ENCODE results near the gene FAM50B.

FAM50B gene

DNA sequence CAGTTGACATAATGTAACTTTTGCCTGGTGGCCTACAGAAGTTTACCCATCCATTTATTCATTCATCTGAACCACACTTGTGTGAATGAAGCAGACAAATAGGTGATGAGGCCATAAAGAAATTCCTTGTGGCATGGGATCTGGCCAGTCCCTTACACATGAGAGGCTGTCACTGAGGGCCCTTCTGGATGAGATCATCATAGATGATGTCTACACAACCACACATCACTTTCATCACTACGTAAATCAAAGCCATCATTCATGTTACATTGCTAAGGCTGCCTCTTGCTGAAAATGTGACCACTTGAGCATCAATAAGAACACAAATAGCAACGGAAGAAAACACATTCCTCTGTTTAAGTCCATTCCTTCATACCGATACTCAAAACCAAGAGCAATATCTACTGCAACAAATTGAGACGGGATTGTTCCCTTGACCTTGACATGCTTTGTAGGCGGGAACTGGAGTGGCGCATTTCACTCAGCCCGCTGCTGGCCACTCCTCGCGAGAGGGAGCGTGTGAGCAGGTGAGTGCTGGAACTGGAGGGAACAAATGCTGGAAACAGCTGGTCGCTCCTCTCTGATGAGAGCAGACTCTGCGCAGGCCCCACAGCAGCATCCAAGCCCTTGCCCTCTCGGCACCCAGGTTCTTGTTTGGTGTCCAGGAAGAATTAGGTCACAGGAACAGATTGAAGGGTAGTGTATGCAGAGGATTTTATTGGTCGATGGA is 49.3 kb downstream of the FAM50B start:
- Mint-ChIP-seq H3K4me1 (ENCODE audit: low read depth) (no peaks in the 10 kb centered on the region), H3K4me3 (no peak overlapping the region), H3K27me3 (peaks cover 11% of the 10 kb centered on the region), H3K27ac (no peak overlapping the region), H3K9me3 (no peaks in the 10 kb centered on the region), H3K36me3 (ENCODE audit: low read depth) (no peaks in the 10 kb centered on the region)
- DNase-seq: no peak

DNA sequence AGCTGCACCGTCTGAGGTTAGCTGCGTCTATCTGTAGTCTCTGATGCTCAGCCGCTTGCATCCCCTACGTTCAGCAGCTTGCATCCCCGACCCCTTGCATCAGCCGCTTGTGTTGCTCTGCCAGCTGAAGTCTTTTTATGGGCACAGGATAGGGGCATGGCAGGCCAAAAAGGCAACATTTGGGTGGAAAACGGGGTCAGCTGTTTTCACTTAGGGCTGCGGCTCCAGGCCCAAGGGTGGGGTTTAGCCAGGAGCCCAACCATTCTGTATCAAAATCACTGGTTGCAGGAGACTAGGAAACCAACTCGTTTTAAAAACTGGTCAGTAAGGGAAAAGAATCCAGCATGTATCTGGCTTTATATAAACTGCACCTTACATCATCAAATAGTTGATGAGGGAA is 49.9 kb downstream of the FAM50B start:
- H3K27ac Mint-ChIP-seq: no peak overlapping the region
- no peak overlapping the region for H3K4me3 Mint-ChIP-seq
- DNase-seq: no peak
- H3K27me3 Mint-ChIP-seq: peaks cover 11% of the 10 kb centered on the region
- no peaks in the 10 kb centered on the region for H3K4me1 Mint-ChIP-seq (ENCODE audit: low read depth)
- H3K9me3 Mint-ChIP-seq: no peaks in the 10 kb centered on the region
- H3K36me3 Mint-ChIP-seq (ENCODE audit: low read depth): no peaks in the 10 kb centered on the region

GRCh38 chr6:3899970-3900439 is 50.8 kb downstream of the FAM50B start:
- no peak overlapping the region for H3K27ac Mint-ChIP-seq
- no peaks in the 10 kb centered on the region for H3K36me3 Mint-ChIP-seq (ENCODE audit: low read depth)

More at GRCh38 chr6:3899970-3900439, 50.8 kb downstream of the FAM50B start:
- DNase-seq: no peak
- Mint-ChIP-seq H3K27me3 (peaks cover 11% of the 10 kb centered on the region), H3K9me3 (no peaks in the 10 kb centered on the region), H3K4me1 (ENCODE audit: low read depth) (no peaks in the 10 kb centered on the region), H3K4me3 (no peak overlapping the region)

All from activated T-cell treated with anti-CD3 and anti-CD28 coated beads, Interleukin-2, amount 50 U/mL, for 24 hours (primary cell).